ENCODE measurements around the gene DVL1.
A peak's percentile ranks its signal among the peaks of the same experiment; 100 is the strongest.

The DVL1 gene

GRCh38 chr1:1295154-1295923, 53.9 kb downstream of the DVL1 start:
- Histone ChIP-seq H3K9ac (ENCODE audit: low read depth, low read length) (no peak overlapping the region), H3K4me1 (ENCODE audit: insufficient read depth, low read length) (peaks cover 3% of the 10 kb centered on the region; the same call in 1 of the 2 replicates), H3K36me3 (ENCODE audit: insufficient read depth, low read length) (no peaks in the 10 kb centered on the region), H3K9me3 (ENCODE audit: control insufficient read depth, insufficient read depth, low read length) (no peaks in the 10 kb centered on the region)

GRCh38 chr1:1294250-1294890, 54.8 kb downstream of the DVL1 start:
- H3K36me3 ChIP-seq (ENCODE audit: insufficient read depth, low read length): no peaks in the 10 kb centered on the region

GRCh38 chr1:1293263-1294249, 55.7 kb downstream of the DVL1 start:
- H3K9me3 ChIP-seq (ENCODE audit: control insufficient read depth, insufficient read depth, low read length): no peaks in the 10 kb centered on the region
- peak overlapping the region; percentile 20; the same call in 1 of the 2 replicates for H3K9ac ChIP-seq (ENCODE audit: low read depth, low read length)
- H3K36me3 ChIP-seq (ENCODE audit: insufficient read depth, low read length): no peaks in the 10 kb centered on the region
- peaks cover 3% of the 10 kb centered on the region; the same call in 1 of the 2 replicates for H3K4me1 ChIP-seq (ENCODE audit: insufficient read depth, low read length)

More at GRCh38 chr1:1294250-1294890, 54.8 kb downstream of the DVL1 start:
- H3K9me3 ChIP-seq (ENCODE audit: control insufficient read depth, insufficient read depth, low read length): no peaks in the 10 kb centered on the region
- H3K9ac ChIP-seq (ENCODE audit: low read depth, low read length): peak overlapping the region; percentile 20; the same call in 1 of the 2 replicates
- peaks cover 3% of the 10 kb centered on the region; the same call in 1 of the 2 replicates for H3K4me1 ChIP-seq (ENCODE audit: insufficient read depth, low read length)

GRCh38 chr1:1292851-1293250, 56.4 kb downstream of the DVL1 start:
- no peaks in the 10 kb centered on the region for H3K36me3 ChIP-seq (ENCODE audit: insufficient read depth, low read length)
- no peak overlapping the region for H3K9ac ChIP-seq (ENCODE audit: low read depth, low read length)
- no peaks in the 10 kb centered on the region for H3K9me3 ChIP-seq (ENCODE audit: control insufficient read depth, insufficient read depth, low read length)
- peaks cover 3% of the 10 kb centered on the region; the same call in 1 of the 2 replicates for H3K4me1 ChIP-seq (ENCODE audit: insufficient read depth, low read length)

- Histone ChIP-seq H3K9me3 (ENCODE audit: control insufficient read depth, insufficient read depth, low read length) (no peaks in the 10 kb centered on the region), H3K36me3 (ENCODE audit: insufficient read depth, low read length) (no peaks in the 10 kb centered on the region), H3K9ac (ENCODE audit: low read depth, low read length) (no peak overlapping the region), H3K4me1 (ENCODE audit: insufficient read depth, low read length) (peaks cover 3% of the 10 kb centered on the region; the same call in 1 of the 2 replicates)
Measured at GRCh38 chr1:1292442-1292779, 56.8 kb downstream of the DVL1 start.

- H3K9me3 ChIP-seq (ENCODE audit: control insufficient read depth, insufficient read depth, low read length): no peaks in the 10 kb centered on the region
- H3K36me3 ChIP-seq (ENCODE audit: insufficient read depth, low read length): no peaks in the 10 kb centered on the region
- H3K9ac ChIP-seq (ENCODE audit: low read depth, low read length): no peak overlapping the region
- peaks cover 3% of the 10 kb centered on the region; the same call in 1 of the 2 replicates for H3K4me1 ChIP-seq (ENCODE audit: insufficient read depth, low read length)
Measured at GRCh38 chr1:1291548-1292441, 57.4 kb downstream of the DVL1 start.

- Histone ChIP-seq H3K36me3 (ENCODE audit: insufficient read depth, low read length) (no peaks in the 10 kb centered on the region), H3K4me1 (ENCODE audit: insufficient read depth, low read length) (peaks cover 3% of the 10 kb centered on the region; the same call in 1 of the 2 replicates), H3K9ac (ENCODE audit: low read depth, low read length) (no peak overlapping the region), H3K9me3 (ENCODE audit: control insufficient read depth, insufficient read depth, low read length) (no peaks in the 10 kb centered on the region)
Measured at GRCh38 chr1:1291023-1291528, 58.1 kb downstream of the DVL1 start.

GRCh38 chr1:1290238-1290731, 58.9 kb downstream of the DVL1 start:
- H3K9me3 ChIP-seq (ENCODE audit: control insufficient read depth, insufficient read depth, low read length): no peaks in the 10 kb centered on the region
- H3K9ac ChIP-seq (ENCODE audit: low read depth, low read length): no peak overlapping the region
- peaks cover 3% of the 10 kb centered on the region; the same call in 1 of the 2 replicates for H3K4me1 ChIP-seq (ENCODE audit: insufficient read depth, low read length)
- H3K36me3 ChIP-seq (ENCODE audit: insufficient read depth, low read length): no peaks in the 10 kb centered on the region

- Histone ChIP-seq H3K4me1 (ENCODE audit: insufficient read depth, low read length) (peaks cover 3% of the 10 kb centered on the region; the same call in 1 of the 2 replicates), H3K9ac (ENCODE audit: low read depth, low read length) (no peak overlapping the region), H3K36me3 (ENCODE audit: insufficient read depth, low read length) (no peaks in the 10 kb centered on the region), H3K9me3 (ENCODE audit: control insufficient read depth, insufficient read depth, low read length) (no peaks in the 10 kb centered on the region)
Measured at GRCh38 chr1:1287288-1288110, 61.7 kb downstream of the DVL1 start.

- H3K9ac ChIP-seq (ENCODE audit: low read depth, low read length): no peak overlapping the region
- H3K36me3 ChIP-seq (ENCODE audit: insufficient read depth, low read length): no peaks in the 10 kb centered on the region
- H3K9me3 ChIP-seq (ENCODE audit: control insufficient read depth, insufficient read depth, low read length): no peaks in the 10 kb centered on the region
- H3K4me1 ChIP-seq (ENCODE audit: insufficient read depth, low read length): no peaks in the 10 kb centered on the region
Measured at GRCh38 chr1:1286313-1287261, 62.6 kb downstream of the DVL1 start.

- Histone ChIP-seq H3K9me3 (ENCODE audit: control insufficient read depth, insufficient read depth, low read length) (no peaks in the 10 kb centered on the region), H3K4me1 (ENCODE audit: insufficient read depth, low read length) (no peaks in the 10 kb centered on the region), H3K9ac (ENCODE audit: low read depth, low read length) (no peak overlapping the region), H3K36me3 (ENCODE audit: insufficient read depth, low read length) (no peaks in the 10 kb centered on the region)
Measured at GRCh38 chr1:1285611-1286311, 63.5 kb downstream of the DVL1 start.

Data from ES-I3 (cell line).